Measurements from ENCODE around the gene CACNA1C. TPM values are rescaled to one million over a fixed set of nuclear protein-coding genes. Genes with fewer than 3 reads are reported as not detected.
"Not testable (repeated sequence)": the region's sequence is repeated elsewhere in the genome, so short reads cannot be mapped to it uniquely, and the experiment has no call there.

The CACNA1C gene
- total RNA-seq, 1 donor from 2014 or later = 0.42 TPM

DNA sequence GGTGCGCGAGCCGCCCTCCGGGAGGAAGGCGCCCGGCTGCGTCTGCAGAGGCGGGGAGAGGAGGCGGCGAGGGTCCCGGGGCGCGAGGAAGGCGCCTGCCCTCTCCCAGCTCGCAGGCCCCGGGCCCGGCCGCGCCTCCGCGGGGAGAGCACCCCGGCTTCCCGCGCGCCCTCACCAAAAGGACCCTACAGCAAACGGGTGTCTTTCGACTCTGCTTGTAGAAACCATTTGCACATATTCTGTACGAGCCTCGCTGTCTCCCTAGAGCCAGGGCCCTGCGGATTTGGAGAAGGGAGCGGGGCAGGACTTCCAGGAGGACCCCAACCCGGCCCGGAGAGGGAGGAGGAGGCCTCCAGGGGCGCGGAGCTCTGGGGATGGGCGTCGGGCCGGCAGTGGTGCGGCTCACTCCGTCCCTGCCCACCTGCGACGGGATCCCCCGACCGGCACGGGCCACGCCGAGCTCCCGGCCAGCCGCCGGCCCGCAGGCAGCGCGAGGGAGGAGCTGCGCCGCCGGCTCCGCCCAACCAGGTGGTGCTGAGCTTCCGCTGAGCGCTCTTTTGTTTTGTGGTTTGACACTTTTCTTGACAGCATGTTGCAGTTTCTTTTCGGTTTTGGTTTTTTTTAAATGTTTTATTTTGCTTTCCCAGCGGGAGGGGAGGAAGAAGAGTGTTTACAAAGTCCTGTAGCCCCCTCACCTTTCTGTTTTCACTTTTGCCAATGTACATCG lies 638.7 kb downstream of the CACNA1C start:
- intact Hi-C loops (cut with micrococcal nuclease) = loop anchor here (1.0 to 10.0 kb wide), 11 partner anchors 8 to 1953 kb away; partner anchors contain the start of genes AKAP3, DCP1B, FKBP4 and FOXM1

DNA sequence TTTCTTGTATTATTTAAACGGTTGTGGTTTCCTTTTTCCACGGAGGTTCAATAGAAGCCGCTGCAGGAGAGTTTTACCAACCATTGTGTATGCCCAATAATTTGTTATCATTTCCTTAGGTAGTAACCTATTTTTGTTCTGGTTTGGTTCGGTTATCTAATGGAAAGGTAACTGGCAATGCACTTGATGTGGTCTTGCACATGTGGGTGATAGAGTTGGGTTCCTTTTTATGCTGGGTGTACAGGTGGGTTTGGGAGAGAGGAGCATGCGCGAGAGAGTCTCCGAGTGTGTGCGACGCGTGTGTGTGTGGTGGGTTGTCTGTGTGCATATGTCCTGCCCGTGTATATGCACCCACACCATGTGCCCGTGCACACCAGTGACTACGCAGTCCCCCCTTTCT lies 639.3 kb downstream of the CACNA1C start:
- intact Hi-C loops (cut with micrococcal nuclease) = loop anchor here (2.0 to 10.0 kb wide), 3 partner anchors 199 to 1953 kb away; partner anchors contain the start of genes AKAP3, NDUFA9 and TULP3

DNA sequence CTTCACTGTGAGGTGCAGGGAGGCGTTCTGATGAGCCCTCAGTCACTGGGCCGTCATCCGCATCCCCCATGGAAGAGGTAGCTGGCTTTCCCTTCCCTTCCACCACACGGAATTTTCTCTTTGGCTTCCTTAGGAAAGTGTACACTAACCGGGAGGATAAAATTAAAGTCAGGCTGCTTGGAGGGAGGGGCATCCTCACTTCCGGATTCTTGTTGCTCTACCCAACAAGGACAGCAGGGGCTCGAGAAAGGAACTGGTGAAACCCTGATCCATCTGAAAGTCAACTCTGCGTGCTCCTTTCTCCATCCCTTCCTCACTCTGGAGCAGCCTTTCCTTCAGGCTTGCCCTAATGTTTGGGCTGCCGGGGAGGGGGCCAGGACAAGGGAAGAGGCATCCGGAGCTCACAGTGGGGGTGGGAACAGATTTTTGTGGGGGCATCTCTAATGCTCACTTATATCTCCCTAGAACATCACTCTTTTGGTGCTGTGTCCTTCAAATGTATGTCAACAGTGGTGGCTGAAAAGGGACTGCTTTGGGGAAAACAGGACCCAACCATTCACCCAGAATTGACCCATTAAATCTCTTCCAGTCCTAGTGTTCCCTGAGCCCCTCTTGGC lies 640.6 kb downstream of the CACNA1C start:
- intact Hi-C loops (cut with micrococcal nuclease) = loop anchor here (2.0 to 10.0 kb wide), 3 partner anchors 197 to 1951 kb away; partner anchors contain the start of genes AKAP3, NDUFA9 and TULP3

DNA sequence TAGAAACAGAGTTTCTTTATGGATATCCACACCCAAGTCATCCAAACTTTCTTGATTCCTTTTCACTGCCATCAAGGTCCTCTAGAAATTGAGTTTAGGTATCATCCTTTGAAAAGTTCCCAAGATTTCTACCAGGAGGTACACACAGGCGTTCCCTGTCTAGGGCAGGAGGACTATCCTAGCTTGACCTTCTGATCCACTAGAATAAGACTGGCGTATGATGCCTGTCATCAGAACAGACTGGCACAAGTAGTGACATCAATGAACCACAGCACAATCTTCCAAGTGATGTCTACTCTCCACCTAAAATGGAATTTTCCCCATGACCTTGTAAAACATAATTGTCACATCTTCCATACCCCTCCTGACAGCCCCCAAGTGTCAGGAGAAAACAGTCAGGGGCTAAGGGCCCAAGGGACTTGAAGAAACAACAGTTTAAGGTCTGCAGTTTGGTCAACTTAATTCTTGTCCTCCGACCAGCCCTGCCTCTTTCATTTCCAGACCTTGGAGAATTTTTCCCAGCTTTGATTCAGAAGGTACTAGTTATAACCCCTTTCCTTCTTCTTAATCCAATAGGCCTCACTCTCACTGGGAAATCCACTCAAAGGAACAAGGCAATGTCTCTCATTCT lies 641.3 kb downstream of the CACNA1C start:
- intact Hi-C loops (cut with micrococcal nuclease) = loop anchor here (2.0 to 10.0 kb wide), 3 partner anchors 197 to 1951 kb away; partner anchors contain the start of genes AKAP3, NDUFA9 and TULP3

DNA sequence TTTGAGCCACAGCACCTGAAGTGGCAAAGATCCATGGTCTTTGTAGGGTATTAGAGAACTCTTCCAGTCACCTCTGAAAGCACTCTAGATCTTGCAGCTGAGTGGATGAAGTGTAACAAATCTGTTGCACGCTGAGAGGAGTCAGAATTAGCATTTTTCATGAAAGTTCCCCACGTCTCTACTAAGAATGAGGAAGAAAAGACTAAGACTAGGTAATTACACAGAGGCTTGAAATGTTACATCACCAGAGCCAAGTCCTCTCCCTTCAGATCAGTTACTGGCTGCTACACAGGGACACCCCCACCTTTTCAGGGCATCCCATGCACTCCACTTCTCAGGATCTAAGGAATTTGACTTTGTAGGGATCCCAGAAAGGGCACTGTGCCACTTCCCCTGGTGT lies 643.3 kb downstream of the CACNA1C start:
- intact Hi-C loops (cut with micrococcal nuclease) = loop anchor here (10.0 kb wide), 2 partner anchors 901 to 1949 kb away; partner anchors contain the start of genes AKAP3 and NDUFA9

DNA sequence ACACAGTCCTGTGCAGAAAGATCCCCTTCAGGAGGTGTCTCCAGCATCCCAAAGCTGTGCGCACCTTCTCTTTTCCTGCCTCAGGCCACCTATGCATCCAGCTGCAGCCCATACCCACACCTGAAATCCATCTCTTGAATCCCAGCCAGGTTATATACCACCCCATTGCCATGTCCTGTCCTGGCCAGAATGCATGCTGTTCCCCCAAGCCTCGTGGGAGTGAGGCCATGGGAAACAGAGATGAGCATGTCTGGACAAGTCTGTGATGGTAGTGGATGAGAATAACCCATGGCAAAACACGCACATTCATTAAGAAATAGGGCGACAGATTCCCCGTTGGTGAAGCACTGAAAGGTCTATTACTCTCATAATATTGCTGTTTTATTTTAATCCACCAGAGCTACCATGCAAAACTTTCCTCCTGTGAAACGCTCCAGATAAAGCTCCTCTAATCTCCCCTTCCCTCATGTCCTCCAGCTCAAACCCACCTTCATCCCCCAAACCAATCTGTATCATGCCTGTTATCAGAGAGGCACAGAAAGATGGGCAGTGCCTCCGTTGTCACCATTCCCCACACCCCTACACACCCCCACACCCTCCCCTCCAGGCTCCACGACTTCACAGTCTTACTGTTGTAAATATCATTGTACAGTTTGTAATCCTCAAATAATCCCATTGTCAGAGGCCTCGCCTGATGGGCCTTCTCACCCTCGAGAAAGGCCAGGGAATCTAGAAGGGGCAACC lies 644.4 kb downstream of the CACNA1C start:
- intact Hi-C loops (cut with micrococcal nuclease) = loop anchor here (10.0 kb wide), 2 partner anchors 902 to 1948 kb away; partner anchors contain the start of genes AKAP3 and NDUFA9

DNA sequence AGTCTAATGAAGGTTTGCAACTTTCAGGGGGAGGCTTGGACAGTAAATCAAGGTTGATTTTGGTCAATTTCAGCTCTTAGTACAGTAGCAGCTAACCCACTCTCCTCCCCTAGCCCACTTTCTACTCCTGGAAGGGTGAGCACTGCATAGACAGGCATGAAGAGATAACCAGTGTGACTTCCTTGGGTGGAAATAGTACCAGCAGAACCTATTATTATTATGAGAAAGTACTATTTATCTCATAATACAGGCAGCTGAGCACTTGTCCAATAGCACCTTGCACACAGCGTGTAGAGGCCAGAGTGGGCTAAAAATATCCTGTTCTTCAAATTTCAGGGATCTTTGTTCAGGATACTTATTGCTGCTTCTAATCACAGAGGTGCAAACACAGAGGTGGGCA lies 645.8 kb downstream of the CACNA1C start:
- intact Hi-C loops (cut with micrococcal nuclease) = loop anchor here (10.0 kb wide), 2 partner anchors 904 to 1946 kb away; partner anchors contain the start of genes AKAP3 and NDUFA9

DNA sequence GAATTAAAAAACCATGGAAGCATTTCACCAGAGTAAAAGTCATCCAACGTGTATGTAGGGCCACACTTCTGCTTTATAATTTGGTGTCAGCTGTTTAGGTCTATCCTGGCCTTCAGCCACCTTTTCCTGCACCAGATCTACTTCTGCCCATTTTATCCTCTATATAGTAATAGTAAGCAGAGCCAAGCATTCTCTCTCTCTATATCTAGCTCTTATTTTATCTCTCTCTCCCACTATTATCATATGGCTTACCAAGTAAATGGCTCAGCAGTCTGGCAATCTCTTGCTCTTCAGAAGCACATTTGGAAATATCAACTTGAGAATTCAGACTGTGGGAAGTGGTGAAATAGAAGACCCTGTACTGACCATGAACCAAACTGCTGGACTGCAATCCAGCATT lies 657.9 kb downstream of the CACNA1C start:
- intact Hi-C loops (cut with micrococcal nuclease) = no loop called here

DNA sequence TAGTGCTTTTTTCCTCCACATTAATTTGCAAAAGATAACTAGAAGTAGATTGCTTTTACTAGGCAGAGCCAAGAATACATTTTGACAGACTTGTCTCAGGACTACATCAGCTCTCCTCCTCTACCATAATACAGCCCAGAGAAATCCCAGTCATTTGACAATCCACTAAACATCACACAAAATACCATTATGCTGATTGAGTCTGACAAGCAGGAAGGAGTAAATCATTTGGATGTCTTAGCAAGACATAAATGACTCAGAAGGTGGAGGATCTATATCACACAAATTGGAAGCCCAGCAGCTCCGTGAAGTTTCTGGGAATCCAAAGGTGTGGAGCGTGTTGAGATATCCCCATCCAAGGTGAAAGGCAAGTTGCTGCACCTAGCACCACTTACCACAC lies 666.6 kb downstream of the CACNA1C start:
- intact Hi-C loops (cut with micrococcal nuclease) = no loop called here

DNA sequence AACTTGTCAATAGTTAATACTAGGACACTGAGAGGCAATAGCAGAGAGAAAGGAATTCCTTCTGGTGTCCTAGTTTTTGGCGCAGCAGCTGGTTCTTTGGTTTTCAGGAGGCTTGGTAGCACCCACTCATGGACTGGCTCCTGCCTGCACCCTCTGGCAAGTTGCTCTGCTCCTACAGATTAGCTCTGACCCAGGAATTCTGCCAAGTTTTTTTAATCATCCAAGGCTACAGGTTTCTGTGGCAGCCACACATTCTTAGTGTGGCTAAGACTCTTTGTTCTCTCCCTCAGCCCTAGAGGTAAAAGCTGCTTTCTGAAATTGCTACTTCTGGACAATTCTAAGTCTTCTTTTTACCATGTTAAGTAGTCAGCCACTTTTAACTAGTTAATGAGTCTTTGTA lies 670.0 kb downstream of the CACNA1C start:
- intact Hi-C loops (cut with micrococcal nuclease) = no loop called here

DNA sequence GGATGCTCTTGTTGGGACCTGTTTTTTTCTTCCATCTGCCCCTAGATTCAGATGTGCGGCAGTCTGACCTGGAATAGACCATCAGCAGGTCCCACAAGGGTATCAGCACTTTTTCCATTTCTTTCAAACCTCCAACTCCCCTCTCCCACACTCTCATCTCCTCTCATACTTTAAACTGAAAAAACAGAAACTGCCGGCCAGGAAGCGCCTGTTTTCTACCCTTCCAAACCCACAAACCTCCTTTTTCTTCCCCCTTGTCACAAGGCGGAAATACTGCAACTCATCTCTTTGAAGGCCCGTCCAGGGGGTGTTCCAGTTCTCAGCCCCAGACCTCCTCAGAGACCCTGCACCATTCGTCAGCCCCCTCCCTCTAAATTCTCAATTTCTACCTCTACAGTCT lies 679.5 kb downstream of the CACNA1C start:
- intact Hi-C loops (cut with micrococcal nuclease) = no loop called here

DNA sequence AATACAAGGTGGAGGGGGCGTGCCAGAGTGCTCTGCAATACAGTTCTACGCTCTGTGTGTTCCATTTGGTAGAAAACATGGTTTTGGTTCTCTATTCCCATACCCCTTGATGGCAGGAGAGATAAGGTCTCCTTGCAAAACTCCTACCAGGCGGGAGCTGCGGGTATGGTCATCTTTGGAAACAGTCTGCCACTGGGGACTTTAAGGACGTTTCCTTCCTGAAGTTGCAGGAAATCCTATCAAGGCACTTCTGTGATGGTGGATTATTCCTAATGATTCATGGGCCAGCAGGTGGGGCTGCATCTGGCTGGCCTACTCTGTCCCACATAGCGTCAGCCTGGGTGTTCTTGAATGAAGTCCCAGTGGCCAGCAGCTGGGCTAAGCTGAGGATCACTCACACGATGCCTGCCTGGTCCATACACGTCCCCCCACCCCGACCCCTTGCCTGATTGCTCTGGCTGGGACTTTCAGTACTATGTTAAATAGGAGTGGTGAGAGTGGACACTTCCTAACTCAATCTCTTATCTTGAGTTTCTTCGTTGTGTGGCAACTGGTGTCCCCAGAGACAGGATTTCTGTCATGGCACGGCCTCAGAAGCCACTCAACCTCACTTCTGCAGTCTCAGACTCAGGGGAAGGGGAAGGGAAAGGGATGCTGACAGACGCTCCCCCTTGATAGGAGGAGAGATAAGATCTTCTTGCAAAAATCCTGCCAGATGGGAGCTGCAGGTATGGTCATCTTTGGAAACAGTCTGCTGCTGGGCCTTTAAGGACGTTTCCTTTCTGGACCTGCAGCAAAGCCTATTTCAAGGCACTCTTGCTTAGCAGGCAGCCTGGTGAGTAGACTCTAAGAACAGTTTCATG lies 680.9 kb downstream of the CACNA1C start:
- intact Hi-C loops (cut with micrococcal nuclease) = no loop called here

DNA sequence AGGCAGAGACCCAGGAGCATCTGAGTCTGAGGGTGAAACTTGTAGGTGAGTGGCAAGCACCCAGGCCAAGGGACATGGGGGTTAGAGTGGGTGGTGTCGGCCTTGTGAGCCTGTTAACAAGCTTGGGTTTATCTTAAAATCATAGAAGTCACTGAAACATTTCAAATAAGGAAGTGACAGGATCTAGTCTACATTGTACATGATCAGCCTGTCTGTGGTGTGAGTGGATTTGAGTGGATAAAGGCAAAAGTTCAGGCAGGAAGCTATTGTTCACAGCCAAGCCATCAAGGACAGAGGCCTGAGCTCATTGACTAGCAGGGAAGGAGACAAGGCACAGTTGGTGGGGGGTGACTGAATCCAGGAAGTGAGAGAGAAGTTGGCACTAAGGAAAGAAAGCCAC lies 682.6 kb downstream of the CACNA1C start:
- intact Hi-C loops (cut with micrococcal nuclease) = no loop called here

DNA sequence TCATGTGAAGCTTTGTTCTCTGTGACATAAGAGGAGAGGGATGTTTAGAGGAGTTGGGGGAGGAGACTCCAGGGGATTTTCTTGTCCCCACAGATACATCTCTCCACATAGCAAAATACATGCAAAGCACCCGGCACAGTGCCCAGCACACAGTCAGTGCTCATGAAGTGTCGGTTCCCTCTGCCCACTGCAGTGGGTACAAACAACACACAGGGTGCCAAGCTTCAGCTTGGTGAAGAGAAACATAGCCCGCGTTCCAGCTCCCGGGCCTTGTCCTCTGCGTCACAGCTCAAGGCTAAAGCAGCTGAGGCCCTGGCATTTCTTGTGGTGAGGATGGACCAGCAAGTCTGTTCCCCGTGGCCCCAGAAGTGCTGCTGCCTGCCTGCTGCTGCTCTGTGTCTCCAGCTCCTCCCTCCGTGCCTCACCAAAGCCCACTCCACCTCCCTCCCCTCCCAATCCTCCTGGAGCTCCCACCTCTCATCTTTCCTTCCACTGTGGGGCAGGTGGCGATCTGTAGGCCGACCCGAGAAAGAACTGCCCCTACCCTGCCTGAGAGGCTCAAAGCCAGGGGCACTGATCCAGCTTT lies 685.0 kb downstream of the CACNA1C start:
- intact Hi-C loops (cut with micrococcal nuclease) = no loop called here

DNA sequence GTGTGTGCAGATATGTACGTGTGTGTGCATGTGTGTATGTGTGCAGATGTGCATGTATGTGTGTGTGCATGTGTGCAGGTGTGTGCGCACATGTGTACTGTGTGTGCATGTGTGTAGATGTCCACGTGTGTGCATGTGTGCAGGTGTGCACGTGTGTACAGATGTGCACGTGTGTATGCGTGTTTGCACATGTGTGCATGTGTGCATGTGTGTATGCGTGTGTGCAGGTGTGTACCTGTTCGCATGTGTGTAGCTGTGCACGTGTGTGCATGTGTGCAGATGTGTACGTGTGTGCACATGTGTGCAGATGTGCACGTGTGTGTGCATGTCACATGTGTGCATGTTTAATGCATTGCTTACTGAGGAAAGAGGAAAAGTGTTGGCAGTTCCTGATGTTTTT lies 686.3 kb downstream of the CACNA1C start:
- intact Hi-C loops (cut with micrococcal nuclease) = no loop called here

DNA sequence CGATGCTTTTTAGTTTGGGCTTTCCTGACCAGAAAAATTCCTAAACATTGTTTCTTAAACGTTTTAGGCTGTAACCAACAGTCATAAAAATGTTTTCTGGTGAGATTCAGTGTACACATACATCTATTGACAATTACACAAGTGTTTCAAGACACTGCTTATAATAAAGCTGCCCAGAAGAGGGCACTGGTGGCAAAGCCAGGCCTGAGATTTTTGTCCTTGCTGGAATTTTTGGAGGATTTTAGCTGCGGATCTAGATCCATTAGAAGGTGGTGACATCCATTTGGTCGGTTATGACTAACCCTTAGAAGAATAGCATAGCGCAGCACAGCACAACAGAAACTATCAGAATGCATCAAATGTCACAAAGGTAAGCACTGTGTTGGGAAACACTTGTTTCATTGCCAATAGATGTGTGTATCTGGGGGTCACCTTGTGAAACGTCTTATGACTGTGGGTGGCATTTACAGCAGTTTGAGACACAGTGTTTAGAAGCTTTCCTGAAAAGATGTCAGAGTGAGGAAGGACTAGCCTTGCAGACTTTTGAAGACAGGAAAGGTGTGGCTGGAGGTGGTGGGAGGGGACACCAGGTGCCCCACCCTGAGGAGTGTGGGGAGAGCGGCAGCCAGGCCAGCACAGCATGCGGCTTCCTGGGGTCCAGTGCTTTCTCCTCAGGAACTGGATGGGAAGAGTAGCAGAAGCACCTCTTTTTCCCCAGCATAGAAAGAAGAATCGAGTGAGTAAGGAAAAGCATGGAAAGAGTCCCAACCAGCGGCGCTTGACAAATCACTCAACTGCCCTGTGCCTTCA lies 687.2 kb downstream of the CACNA1C start:
- intact Hi-C loops (cut with micrococcal nuclease) = no loop called here

DNA sequence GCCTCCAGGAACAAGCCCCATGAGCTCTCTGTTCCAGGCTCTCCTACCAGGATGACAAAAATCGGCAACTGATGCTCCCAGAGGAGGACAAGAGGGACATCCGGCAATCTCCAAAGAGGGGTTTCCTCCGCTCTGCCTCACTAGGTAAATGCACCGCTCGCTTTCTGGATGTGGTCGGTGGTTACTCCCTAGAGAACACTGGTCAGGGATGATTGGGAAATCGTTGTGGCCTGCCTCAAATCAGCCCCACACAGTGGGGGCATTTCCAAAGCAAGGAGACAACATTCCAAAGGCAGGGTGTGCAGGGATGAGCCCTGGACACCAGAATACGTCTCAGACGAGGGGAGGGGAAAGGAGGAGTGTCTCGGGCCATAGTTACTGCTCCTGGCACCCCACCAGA lies 689.2 kb downstream of the CACNA1C start:
- intact Hi-C loops (cut with micrococcal nuclease) = not testable (repeated sequence)

DNA sequence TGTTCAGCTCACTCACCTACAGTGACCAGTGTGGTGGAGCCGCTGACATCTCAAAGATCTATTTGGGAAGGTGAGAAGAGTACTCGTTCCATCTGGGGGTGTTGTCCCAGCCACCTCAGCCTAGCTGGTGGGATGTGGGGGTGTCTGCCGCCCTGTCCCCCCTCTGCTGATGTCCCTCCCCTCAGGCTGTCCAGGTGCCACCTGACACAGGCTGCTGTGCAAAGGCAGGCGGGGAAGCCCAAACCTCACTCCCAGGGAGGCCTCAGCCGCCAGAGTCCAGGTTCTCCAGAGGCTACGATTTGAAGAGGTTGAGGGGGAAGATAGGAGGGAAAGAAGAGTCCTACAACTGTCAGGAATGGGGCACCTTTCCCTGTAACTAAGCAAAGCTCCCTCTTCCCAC lies 690.7 kb downstream of the CACNA1C start:
- intact Hi-C loops (cut with micrococcal nuclease) = no loop called here

DNA sequence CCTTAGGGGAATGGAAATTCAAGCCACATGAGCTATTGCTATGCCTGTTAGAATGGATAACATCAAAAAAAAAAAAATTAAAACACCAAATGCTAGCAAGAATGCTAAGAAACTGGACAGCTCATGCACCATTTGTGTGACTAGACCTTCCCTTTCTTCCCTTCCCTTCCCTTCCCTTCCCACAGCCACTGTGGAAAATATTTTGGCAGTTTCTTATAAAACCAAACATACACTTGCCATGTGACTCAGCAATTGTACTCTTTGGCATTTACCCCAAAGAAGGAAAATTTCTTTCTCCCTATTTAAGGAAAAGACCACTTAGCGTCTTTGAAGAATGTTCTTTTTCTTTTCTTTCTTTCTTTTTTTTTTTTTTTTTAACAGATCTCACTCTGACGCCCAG lies 692.9 kb downstream of the CACNA1C start:
- intact Hi-C loops (cut with micrococcal nuclease) = no loop called here
